Ovary (tissue), 3 donors: ENCODE results near the gene ARHGAP28.

ENCODE experiments used
- CTCF ChIP-seq, 3 donors: fragments of 450-650 bp in 2 of 3; fragments of 200-600 bp in 1 of 3; IDR thresholded peaks; one replicate each; pipeline versions ENCODE4 v1.5.1 to v1.8.0; 2016 to 2022; ENCODE audit warnings: antibody characterized with exemption in 3 of 3, mild to moderate bottlenecking in 1 of 3
- EP300 ChIP-seq: sonication (generic); formaldehyde crosslinking; IDR thresholded peaks from one replicate; pipeline ENCODE4 v1.6.1; 2017; ENCODE audit warnings: antibody characterized with exemption
- POLR2A ChIP-seq: fragments of 450-650 bp; IDR thresholded peaks from one replicate; pipeline ENCODE4 v1.6.1; 2017; ENCODE audit warnings: antibody characterized with exemption, mild to moderate bottlenecking, moderate library complexity
- donor health status: DM: no; HTN: no; CAD: no.

DNA sequence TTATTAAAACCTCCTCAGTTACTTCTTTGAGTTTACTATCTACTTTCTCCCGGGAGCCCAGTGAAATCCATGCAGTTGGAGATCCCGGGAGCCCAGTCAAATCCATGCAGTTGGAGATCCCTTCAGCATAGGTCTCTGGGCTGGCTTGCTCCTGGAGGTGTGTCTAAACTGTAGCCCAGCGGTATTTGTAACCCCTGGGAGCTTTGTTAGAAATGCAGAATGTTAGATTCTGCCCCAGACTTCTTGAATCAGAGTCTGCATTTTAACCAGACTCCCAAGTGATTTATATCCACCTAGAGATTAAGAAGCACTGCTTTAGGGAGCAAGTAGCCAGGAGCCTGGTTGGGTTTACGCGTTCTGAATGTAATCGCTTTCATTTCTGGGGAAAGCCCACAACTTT lies 54.5 kb downstream of the ARHGAP28 start:
- TF ChIP-seq CTCF (IDR thresholded peaks at IDR 0.05) = no peak
- no peak for TF ChIP-seq EP300
- no peak for TF ChIP-seq POLR2A
